Esophagus (tissue), 2 donors: ENCODE data around the gene FATE1. TPM values are rescaled to one million over a fixed set of nuclear protein-coding genes. Genes with fewer than 3 reads are reported as not detected.

Experiments
- H3K27ac ChIP-seq, 2 donors: one replicate each; pipeline ENCODE4 v1.5.1; 2013; ENCODE audit warnings: low read depth in 2 of 2, mild to moderate bottlenecking in 2 of 2, inconsistent platforms in 1 of 2, low read length in 1 of 2, moderate library complexity in 1 of 2
- H3K27me3 ChIP-seq, 2 donors: one replicate each; pipeline ENCODE4 v1.6.1; 2013; ENCODE audit warnings: low read length in 2 of 2, control low read depth in 1 of 2, mild to moderate bottlenecking in 1 of 2; ENCODE audit not compliant: insufficient read depth in 2 of 2, control insufficient read depth in 1 of 2
- H3K36me3 ChIP-seq, 2 donors: one replicate each; pipeline ENCODE4 v1.6.1; 2013; ENCODE audit warnings: low read length in 1 of 2; ENCODE audit not compliant: control insufficient read depth in 2 of 2, insufficient read depth in 2 of 2
- H3K4me1 ChIP-seq, 2 donors: one replicate each; pipeline ENCODE4 v1.6.1; 2013; ENCODE audit warnings: low read length in 1 of 2; ENCODE audit not compliant: control insufficient read depth in 2 of 2, insufficient read depth in 2 of 2
- H3K4me3 ChIP-seq, 2 donors: one replicate each; pipeline ENCODE4 v1.5.1; 2013; ENCODE audit warnings: low read length in 2 of 2, mild to moderate bottlenecking in 2 of 2, low read depth in 1 of 2, moderate library complexity in 1 of 2
- H3K9me3 ChIP-seq, 2 donors: one replicate each; pipeline ENCODE4 v1.6.1; 2013; ENCODE audit warnings: mild to moderate bottlenecking in 2 of 2, low read depth in 1 of 2, low read length in 1 of 2, moderate library complexity in 1 of 2; ENCODE audit not compliant: control insufficient read depth in 2 of 2, insufficient read depth in 1 of 2
- WGBS, 2 donors: extraction: QIAGEN DNeasy Blood & Tissue Kit; methylation state at CpG; one replicate each; pipeline ENCODE4 v1.1.7; 2013; 5-methylcytosine and 5-hydroxymethylcytosine counted together
- polyA plus RNA-seq, 2 donors: library from polyadenylated mRNA; stranded (reverse); fragments of 200-250 nt; gene quantifications; one replicate each; pipeline ENCODE4 v1.2.3, GENCODE V29; 2013
- donor health status: healthy with polysubstance abuse.
- donor health status: Bipolar disorder and iron deficiency.

The FATE1 gene, protein sequence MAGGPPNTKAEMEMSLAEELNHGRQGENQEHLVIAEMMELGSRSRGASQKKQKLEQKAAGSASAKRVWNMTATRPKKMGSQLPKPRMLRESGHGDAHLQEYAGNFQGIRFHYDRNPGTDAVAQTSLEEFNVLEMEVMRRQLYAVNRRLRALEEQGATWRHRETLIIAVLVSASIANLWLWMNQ
- polyA plus RNA-seq = not detected

GRCh38 chrX:151715752-151716151 is at the start of gene FATE1:
TSS of gene FATE1 (plus strand) at chrX:151716035. CDS start at chrX:151716120, 85 bp downstream.
- peaks cover 0 to 4% of the 10 kb centered on the region in 2 donors for H3K27me3 ChIP-seq
- H3K36me3 ChIP-seq = no peaks in the 10 kb centered on the region
- no peak within 1 kb of the TSS for H3K4me3 ChIP-seq
- no peaks in the 10 kb centered on the region for H3K9me3 ChIP-seq
- WGBS, 2 donors = 42 to 60% methylated on average over 3 of the region's 3 CpGs
- no peak within 1 kb of the TSS for H3K27ac ChIP-seq
- H3K4me1 ChIP-seq = no peaks in the 10 kb centered on the region

GRCh38 chrX:151675121-151675746 is 40.6 kb upstream of the FATE1 start:
- H3K27ac ChIP-seq = no peak overlapping the region
- H3K27me3 ChIP-seq = no peaks in the 10 kb centered on the region
- no peak overlapping the region for H3K4me3 ChIP-seq
- no peaks in the 10 kb centered on the region for H3K36me3 ChIP-seq
- WGBS, 2 donors = 54 to 81% methylated on average over 6 of the region's 6 CpGs
- peaks cover 0 to 3% of the 10 kb centered on the region in 2 donors for H3K4me1 ChIP-seq
- no peaks in the 10 kb centered on the region for H3K9me3 ChIP-seq

- Histone ChIP-seq H3K9me3 (no peaks in the 10 kb centered on the region), H3K4me3 (no peak overlapping the region), H3K36me3 (no peaks in the 10 kb centered on the region), H3K27ac (no peak overlapping the region), H3K4me1 (no peaks in the 10 kb centered on the region), H3K27me3 (no peaks in the 10 kb centered on the region)
- WGBS, 2 donors = 42 to 61% methylated on average over 4 of the region's 4 CpGs
Measured at GRCh38 chrX:151676196-151676595, 39.6 kb upstream of the FATE1 start.

DNA sequence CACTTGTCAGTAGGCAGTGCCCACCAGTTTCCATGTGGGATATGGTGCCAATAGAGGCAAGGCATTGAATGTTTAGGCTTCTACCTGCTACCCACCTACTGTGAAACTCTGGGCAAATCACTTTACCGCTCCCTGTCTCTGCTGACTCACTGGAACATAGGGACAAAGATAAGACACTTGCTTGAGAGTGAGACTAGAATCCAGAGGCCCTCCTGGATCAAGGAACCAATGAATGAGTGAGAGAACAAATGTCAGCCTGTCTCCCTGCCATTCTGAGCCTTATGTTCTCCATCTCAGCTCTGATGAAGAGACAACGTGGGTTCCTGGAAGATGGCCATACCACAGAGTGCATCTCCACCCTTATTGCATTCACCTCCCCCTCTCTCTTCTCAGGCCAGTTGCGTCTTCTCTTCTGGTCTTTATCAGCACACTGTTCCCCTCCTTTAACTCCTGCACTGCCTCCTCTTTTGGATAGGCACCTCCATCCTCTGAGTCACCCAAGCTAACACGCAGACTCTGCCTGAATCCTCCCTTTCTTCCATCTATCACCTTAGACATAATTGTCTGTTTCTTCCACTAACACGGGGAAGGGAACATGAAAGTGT is 35.9 kb upstream of the FATE1 start:
- no peak overlapping the region for H3K4me3 ChIP-seq
- no peaks in the 10 kb centered on the region for H3K27me3 ChIP-seq
- no peak overlapping the region for H3K27ac ChIP-seq
- no peaks in the 10 kb centered on the region for H3K9me3 ChIP-seq
- H3K4me1 ChIP-seq = no peaks in the 10 kb centered on the region
- WGBS, 2 donors = 51 to 59% methylated on average over 5 of the region's 5 CpGs
- H3K36me3 ChIP-seq = no peaks in the 10 kb centered on the region

DNA sequence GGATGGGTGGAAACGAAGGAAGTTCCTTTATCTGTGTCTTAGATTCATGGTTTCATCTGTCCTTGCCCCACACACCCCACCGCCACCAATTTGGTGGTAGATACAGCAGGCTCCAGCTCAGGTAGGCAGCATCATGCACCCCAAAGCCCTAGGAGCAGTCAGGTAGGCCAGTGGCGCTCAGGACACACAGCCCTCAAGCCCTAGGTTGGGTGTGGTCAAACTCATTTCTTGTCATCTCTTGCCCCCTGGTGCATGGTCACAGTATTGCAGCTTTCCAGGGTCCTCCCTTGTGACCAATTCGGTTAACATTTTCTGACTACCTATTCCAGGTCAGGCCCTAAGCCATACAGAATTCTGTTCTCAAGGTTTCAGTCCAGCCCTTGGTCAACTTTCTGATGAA is 35.0 kb upstream of the FATE1 start:
- H3K27me3 ChIP-seq = no peaks in the 10 kb centered on the region
- H3K4me1 ChIP-seq = no peaks in the 10 kb centered on the region
- H3K4me3 ChIP-seq = no peak overlapping the region
- H3K27ac ChIP-seq = no peak overlapping the region
- 49 to 57% methylated on average over 4 of the region's 4 CpGs for WGBS, 2 donors
- H3K9me3 ChIP-seq = no peaks in the 10 kb centered on the region
- H3K36me3 ChIP-seq = no peaks in the 10 kb centered on the region

DNA sequence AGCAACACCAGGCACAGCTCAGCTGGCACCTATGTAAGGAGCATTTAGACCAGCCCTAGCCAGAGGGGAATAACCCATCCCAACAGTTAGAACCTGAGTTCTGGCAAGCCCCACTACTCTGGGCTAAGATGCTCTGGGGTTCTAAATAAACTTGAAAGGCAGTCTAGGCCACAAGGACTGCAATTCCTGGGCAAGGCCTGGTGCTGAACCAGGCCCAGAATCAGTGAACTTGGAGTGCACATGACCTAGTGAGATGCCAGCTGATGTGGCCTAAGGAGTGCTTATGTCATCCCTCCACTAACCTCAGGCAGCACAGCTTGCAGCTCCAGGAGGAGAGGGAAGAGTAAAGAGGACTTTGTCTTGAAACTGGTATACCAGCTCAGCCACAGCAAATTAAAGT is 28.2 kb upstream of the FATE1 start:
- Histone ChIP-seq H3K36me3 (no peaks in the 10 kb centered on the region), H3K27ac (no peak overlapping the region), H3K9me3 (no peaks in the 10 kb centered on the region), H3K4me3 (no peak overlapping the region), H3K4me1 (no peaks in the 10 kb centered on the region), H3K27me3 (no peaks in the 10 kb centered on the region)

DNA sequence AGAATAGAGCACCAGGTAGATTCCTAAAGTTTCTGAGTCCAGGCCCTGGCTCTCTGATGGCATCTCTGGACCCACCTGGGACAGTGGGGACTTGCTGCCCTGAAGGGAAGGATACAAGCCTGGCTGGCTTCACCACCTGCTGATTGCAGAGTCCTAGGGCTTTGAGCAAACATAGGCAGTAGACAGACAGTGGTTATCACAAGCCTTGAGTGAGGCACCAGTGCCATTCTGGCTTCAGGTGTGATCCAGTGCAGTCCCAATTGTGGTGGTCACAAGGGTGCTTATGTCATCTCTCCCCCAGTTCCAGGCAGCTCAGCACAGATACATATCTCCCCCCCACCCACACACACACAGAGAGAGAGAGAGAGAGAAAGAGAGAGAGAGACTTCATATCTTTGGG is 27.1 kb upstream of the FATE1 start:
- no peaks in the 10 kb centered on the region for H3K36me3 ChIP-seq
- H3K4me3 ChIP-seq = no peak overlapping the region
- no peaks in the 10 kb centered on the region for H3K9me3 ChIP-seq
- H3K27ac ChIP-seq = no peak overlapping the region
- no peaks in the 10 kb centered on the region for H3K4me1 ChIP-seq
- H3K27me3 ChIP-seq = no peaks in the 10 kb centered on the region

GRCh38 chrX:151692825-151693224 is 23.0 kb upstream of the FATE1 start:
- Histone ChIP-seq H3K27ac (no peak overlapping the region), H3K9me3 (no peaks in the 10 kb centered on the region), H3K36me3 (no peaks in the 10 kb centered on the region), H3K4me3 (no peak overlapping the region), H3K4me1 (no peaks in the 10 kb centered on the region), H3K27me3 (no peaks in the 10 kb centered on the region)
- WGBS, 2 donors = 81 to 93% methylated on average over 6 of the region's 6 CpGs

GRCh38 chrX:151694121-151694520 is 21.7 kb upstream of the FATE1 start:
- 74 to 75% methylated on average over 12 of the region's 12 CpGs for WGBS, 2 donors
- Histone ChIP-seq H3K4me1 (no peaks in the 10 kb centered on the region), H3K36me3 (no peaks in the 10 kb centered on the region), H3K9me3 (no peaks in the 10 kb centered on the region), H3K27ac (no peak overlapping the region), H3K27me3 (no peaks in the 10 kb centered on the region), H3K4me3 (no peak overlapping the region)
